GM10248 (cell line): ENCODE data around the gene XRRA1.
"Not testable (repeated sequence)": the region's sequence is repeated elsewhere in the genome, so short reads cannot be mapped to it uniquely, and the experiment has no call there.

Source experiments
- CTCF ChIA-PET: fragments of 300-600 bp; sonication (Branson Sonifier 250); formaldehyde crosslinking; extraction: SDS; loops from one replicate; lab custom pipeline; 2021; ENCODE audit warnings: antibody characterized with exemption; lab: Yijun Ruan, JAX
- POLR2A ChIA-PET: fragments of 350-650 bp; sonication (Branson Sonifier 250); formaldehyde crosslinking; extraction: SDS; loops from one replicate; lab custom pipeline; 2020; ENCODE audit warnings: antibody characterized with exemption; lab: Yijun Ruan, JAX
- DNase-seq: peaks from one replicate; pipeline ENCODE4 v3.0.0; 2012; ENCODE audit errors: extremely low spot score
- TF ChIP-seq, protein P1 (sequence below): IDR thresholded peaks from 2 replicates; pipeline ENCODE4 v1.5.1; 2012; ENCODE audit warnings: mild to moderate bottlenecking, low read depth; ENCODE audit errors: extremely low read depth, missing control alignments, control extremely low read depth

XRRA1 gene

DNA sequence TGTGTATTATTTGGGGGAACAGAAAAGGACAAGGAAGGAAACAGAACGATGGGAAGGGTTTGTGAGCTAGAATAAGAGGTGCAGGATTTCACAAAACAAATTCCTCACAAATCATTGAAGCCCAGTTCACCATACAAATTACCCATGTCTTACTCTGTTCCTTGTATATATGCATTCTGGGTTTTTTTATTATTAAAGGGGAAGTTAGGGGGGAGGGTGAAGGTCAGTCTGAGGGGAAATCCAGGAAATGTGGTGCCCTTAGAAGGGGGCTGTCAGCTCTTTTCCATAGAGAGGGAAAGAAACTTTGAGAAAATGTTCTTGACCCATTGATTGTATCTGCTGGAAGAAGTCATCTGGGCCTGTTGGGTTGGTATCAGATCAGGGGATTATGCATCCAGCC, 109.4 kb downstream of the XRRA1 start:
- CTCF ChIA-PET, result interaction anchor here (0.9 to 2.1 kb wide), 5 partner anchors 12 to 386 kb away, joined by 3 to 5 read pairs (median 3); no protein-coding TSS in a partner anchor
- POLR2A ChIA-PET, result no interaction called here
- TF ChIP-seq, protein P1, sequence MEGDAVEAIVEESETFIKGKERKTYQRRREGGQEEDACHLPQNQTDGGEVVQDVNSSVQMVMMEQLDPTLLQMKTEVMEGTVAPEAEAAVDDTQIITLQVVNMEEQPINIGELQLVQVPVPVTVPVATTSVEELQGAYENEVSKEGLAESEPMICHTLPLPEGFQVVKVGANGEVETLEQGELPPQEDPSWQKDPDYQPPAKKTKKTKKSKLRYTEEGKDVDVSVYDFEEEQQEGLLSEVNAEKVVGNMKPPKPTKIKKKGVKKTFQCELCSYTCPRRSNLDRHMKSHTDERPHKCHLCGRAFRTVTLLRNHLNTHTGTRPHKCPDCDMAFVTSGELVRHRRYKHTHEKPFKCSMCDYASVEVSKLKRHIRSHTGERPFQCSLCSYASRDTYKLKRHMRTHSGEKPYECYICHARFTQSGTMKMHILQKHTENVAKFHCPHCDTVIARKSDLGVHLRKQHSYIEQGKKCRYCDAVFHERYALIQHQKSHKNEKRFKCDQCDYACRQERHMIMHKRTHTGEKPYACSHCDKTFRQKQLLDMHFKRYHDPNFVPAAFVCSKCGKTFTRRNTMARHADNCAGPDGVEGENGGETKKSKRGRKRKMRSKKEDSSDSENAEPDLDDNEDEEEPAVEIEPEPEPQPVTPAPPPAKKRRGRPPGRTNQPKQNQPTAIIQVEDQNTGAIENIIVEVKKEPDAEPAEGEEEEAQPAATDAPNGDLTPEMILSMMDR, result no peak
- DNase-seq, result no peak

DNA sequence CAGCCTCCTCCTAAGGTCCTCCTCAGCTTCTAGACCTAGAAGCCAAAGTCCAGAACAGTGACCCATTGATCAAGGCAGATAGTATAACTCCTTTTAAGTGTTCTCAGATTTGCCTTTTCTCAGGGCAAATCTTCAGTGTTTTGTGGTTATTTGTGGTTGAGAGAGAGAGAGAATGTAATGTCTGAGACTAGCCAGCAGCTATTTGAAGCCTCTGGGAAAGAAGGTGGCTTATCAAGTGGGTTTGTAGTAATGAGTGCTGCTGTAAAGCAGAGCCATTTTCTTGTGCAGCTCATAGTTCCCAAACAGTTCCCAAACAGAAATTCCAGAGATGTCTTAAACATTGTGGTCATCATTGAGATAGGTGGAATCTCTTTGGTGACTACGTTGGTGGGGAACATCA, 110.7 kb downstream of the XRRA1 start:
- ChIA-PET CTCF (interaction anchor here (1.6 to 2.1 kb wide), 2 partner anchors 14 to 33 kb away, joined by 5 to 6 read pairs; no protein-coding TSS in a partner anchor), POLR2A (no interaction called here)
- TF ChIP-seq, protein P1, result no peak
- DNase-seq, result no peak

DNA sequence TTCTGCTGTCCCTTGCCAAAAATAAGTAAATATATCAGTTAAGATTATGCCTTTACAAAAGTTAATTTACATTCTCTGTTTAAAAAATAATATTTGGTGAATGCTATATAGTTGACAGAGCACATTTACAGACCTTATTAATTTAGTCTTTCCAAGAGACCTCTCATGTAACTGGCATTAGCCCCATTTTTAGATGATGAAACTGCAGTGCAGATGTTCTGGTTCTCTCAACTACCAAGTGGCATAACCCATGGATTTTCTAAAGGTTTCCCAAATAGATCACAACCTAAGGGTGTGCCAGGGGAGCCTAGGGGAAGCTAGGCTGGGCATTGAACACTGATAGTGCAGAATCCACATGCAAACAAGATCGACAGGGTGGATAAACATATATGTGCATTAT, 111.7 kb downstream of the XRRA1 start:
- ChIA-PET POLR2A (no interaction called here), CTCF (interaction anchor here (1.6 kb wide), 1 partner anchor 15 kb away, joined by 6 read pairs; no protein-coding TSS in a partner anchor)
- no peak for DNase-seq
- TF ChIP-seq, protein P1, result no peak

DNA sequence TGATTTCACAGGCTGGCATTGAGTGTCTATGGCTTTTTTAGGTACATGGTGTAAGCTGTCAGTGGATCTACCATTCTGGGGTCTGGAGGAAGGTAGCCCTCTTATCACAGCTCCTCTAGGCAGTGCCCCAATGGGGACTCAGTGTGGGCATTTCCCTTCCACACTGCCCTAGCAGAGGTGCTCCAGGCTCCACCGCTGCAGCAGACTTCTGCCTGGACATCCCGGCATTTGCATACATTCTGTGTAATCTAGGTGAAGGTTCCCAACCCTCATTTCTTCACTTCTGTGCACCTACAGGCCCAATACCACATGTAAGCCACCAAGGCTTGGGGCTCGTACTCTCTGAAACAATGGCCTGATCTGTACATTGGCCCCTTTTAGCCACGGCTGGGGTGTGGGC, 122.0 kb downstream of the XRRA1 start:
- TF ChIP-seq, protein P1, result no peak
- no peak for DNase-seq
- CTCF ChIA-PET, result no interaction called here
- POLR2A ChIA-PET, result no interaction called here

DNA sequence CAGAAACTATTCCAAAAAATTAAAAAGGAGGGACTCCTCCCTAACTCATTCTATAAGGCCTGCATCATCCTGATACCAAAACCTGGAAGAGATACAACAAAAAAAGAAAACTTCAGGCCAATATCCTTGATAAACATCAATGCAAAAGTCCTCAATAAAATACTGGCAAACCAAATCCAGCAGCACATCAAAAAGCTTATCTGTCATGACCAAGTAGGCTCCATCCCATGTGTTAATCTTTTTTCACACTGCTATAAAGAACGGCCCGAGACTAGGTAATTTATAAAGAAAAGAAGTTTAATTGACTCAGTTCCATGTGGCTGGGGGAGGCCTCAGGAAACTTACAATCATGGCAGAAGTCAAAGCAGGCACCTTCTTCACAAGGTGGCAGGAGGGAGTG, 123.3 kb downstream of the XRRA1 start:
- POLR2A ChIA-PET, DNase-seq, CTCF ChIA-PET: not testable (repeated sequence)

DNA sequence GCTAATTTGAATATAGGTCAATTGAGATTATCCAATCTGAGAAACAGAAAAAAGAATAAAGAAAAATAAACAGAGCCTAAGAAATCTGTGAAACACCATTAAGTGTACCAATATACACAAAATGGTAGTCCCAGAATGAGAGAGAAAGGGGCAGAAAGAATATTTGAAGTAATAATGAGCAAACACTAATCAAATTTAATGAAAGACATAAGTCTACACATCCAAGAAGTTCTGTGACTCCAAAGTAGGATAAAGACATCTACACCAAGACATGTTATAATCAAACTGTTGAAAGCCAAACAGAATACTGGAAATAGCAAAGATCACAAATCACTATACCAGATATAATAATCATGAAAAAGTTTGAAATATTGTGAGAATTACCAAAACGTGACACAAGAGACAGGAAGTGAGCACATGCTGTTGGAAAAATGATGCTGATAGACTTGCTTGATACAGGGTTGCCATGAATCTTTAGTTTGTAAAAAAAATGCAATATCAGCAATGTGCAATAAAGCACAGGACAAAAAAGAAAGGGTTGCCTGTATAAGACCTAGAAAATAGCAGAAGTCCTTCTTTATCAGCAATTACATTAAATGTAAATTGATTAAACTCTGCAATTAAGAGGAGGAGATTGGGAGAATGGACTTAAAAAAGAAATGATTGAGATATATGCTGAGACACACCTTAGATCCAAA, 124.5 kb downstream of the XRRA1 start:
- CTCF ChIA-PET, result interaction anchor here (1.2 to 1.5 kb wide), 2 partner anchors 8 to 69 kb away, joined by 3 to 4 read pairs; no protein-coding TSS in a partner anchor
- POLR2A ChIA-PET, result no interaction called here
- no peak for DNase-seq
- TF ChIP-seq, protein P1, result no peak

DNA sequence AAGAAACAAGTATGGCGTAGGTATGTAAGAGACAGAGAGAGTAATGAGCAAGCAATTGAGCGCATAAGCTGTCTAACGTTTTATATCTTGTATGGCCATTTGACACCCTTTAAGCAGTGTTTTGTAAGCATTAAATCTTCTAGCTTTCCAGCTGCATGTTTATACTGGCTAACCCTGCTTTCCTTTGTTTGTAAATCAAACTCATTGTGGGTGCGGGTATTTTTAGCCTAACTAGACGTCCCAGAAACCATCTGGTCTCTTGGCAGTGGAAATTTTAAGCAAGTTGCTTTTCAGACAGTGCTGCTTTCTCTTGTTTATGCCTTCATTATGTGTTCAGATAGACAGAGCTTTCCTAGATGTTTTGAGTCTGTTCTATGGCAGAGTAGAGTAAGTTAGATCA, 126.7 kb downstream of the XRRA1 start:
- TF ChIP-seq, protein P1, result no peak
- POLR2A ChIA-PET, result no interaction called here
- DNase-seq, result no peak
- CTCF ChIA-PET, result interaction anchor here (1.2 to 1.5 kb wide), 5 partner anchors 9 to 120 kb away, joined by 3 to 4 read pairs (median 4); no protein-coding TSS in a partner anchor
